Activated CD8-positive, alpha-beta memory T cell treated with anti-CD3 and anti-CD28 coated beads, Interleukin-2, amount 50 U/mL, for 24 hours (primary cell): ENCODE measurements around the gene RNH1.

ENCODE experiments used
- DNase-seq: peaks from one replicate; pipeline ENCODE4 v3.0.0-alpha.2; 2020; ENCODE audit errors: extremely low read depth

The RNH1 gene

GRCh38 chr11:506995-507726, at the start of gene RNH1:
Gene RNH1 (minus strand): TSS chr11:507242. CDS start chr11:502162, 5,080 bp downstream.
- peak; percentile 96 for DNase-seq

GRCh38 chr11:555780-556661, 49.0 kb upstream of the RNH1 start:
- no peak for DNase-seq

- no peak for DNase-seq
Measured at GRCh38 chr11:555227-555779, 48.3 kb upstream of the RNH1 start.

GRCh38 chr11:554428-555226, 47.6 kb upstream of the RNH1 start:
- DNase-seq: peak; percentile 37

GRCh38 chr11:553988-554340, 46.9 kb upstream of the RNH1 start:
- no peak for DNase-seq

GRCh38 chr11:553083-553987, 46.3 kb upstream of the RNH1 start:
- DNase-seq: no peak

GRCh38 chr11:551596-551995, 44.6 kb upstream of the RNH1 start:
- no peak for DNase-seq

- no peak for DNase-seq
Measured at GRCh38 chr11:551131-551530, 44.1 kb upstream of the RNH1 start.

- DNase-seq: no peak
Measured at GRCh38 chr11:550746-551085, 43.7 kb upstream of the RNH1 start.

- DNase-seq: no peak
Measured at GRCh38 chr11:550021-550745, 43.1 kb upstream of the RNH1 start.

GRCh38 chr11:548700-549603, 41.9 kb upstream of the RNH1 start:
- no peak for DNase-seq

- no peak for DNase-seq
Measured at GRCh38 chr11:545171-545570, 38.1 kb upstream of the RNH1 start.

- DNase-seq: no peak
Measured at GRCh38 chr11:544817-545166, 37.8 kb upstream of the RNH1 start.

- DNase-seq: no peak
Measured at GRCh38 chr11:541433-541885, 34.4 kb upstream of the RNH1 start.

- DNase-seq: no peak
Measured at GRCh38 chr11:540583-541432, 33.8 kb upstream of the RNH1 start.

- no peak for DNase-seq
Measured at GRCh38 chr11:539971-540481, 33.0 kb upstream of the RNH1 start.

- DNase-seq: no peak
Measured at GRCh38 chr11:538431-539051, 31.5 kb upstream of the RNH1 start.
